Activated CD4-positive, alpha-beta T cell treated with anti-CD3 and anti-CD28 coated beads, Interleukin-2, amount 10 ng/mL, durations not matched to agents 7 days and 5 days (primary cell): ENCODE measurements around the gene C15orf61. TPM values are rescaled to one million over a fixed set of nuclear protein-coding genes. Genes with fewer than 3 reads are reported as not detected.

ENCODE experiments used
- CTCF ChIA-PET: fragments of 350-600 bp; sonication (Branson Sonifier 250); formaldehyde crosslinking; loops from one replicate; lab custom pipeline; 2021; ENCODE audit warnings: antibody characterized with exemption; lab: Charles Lee
- POLR2A ChIA-PET: fragments of 350-600 bp; sonication (Branson Sonifier 250); formaldehyde crosslinking; loops from one replicate; lab custom pipeline; 2021; ENCODE audit warnings: antibody characterized with exemption; lab: Charles Lee
- DNase-seq: peaks from one replicate; pipeline ENCODE4 v3.0.0-alpha.2; 2020
- H3K27ac Mint-ChIP-seq: one replicate; pipeline ENCODE4 v1.8.0; 2021; ENCODE audit warnings: mild to moderate bottlenecking, moderate library complexity, mixed read lengths
- H3K27me3 Mint-ChIP-seq: one replicate; pipeline ENCODE4 v1.8.0; 2021; ENCODE audit warnings: mixed read lengths
- H3K36me3 Mint-ChIP-seq: one replicate; pipeline ENCODE4 v1.8.0; 2021; ENCODE audit warnings: low read depth, mixed read lengths
- H3K4me1 Mint-ChIP-seq: one replicate; pipeline ENCODE4 v1.8.0; 2021; ENCODE audit warnings: mixed read lengths
- H3K4me3 Mint-ChIP-seq: one replicate; pipeline ENCODE4 v1.8.0; 2021; ENCODE audit warnings: mild to moderate bottlenecking, moderate library complexity, mixed read lengths
- H3K9me3 Mint-ChIP-seq: one replicate; pipeline ENCODE4 v1.8.0; 2021; ENCODE audit warnings: mixed read lengths
- total RNA-seq, 2 experiments: library from RNA; stranded (reverse); gene quantifications; one replicate each; pipeline ENCODE4 v1.2.3, GENCODE V29; 2021

Gene C15orf61
- total RNA-seq, 2 experiments from 2014 or later, result 4.2 TPM

DNA sequence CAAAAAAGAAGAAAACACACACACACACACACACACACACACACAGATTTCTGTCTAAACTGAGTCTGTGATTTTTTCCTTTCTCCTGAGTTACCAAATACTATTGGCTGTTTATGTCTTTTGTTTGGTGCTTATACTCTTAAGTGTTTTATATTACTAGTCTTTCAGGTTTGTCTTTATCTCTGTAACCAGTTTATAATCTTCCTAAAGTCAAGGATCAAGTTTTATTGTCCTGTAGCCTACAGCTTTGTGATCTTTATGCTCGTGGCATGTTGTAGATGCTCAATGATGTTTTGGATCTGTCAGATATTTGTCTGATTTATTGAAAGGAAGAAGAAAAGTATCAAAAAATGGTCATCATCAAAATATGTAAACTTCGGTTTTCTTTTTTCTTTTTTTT is 26.1 kb downstream of the C15orf61 start:
- Mint-ChIP-seq H3K4me3 (no peak overlapping the region), H3K9me3 (no peaks in the 10 kb centered on the region), H3K27ac (no peak overlapping the region), H3K27me3 (no peaks in the 10 kb centered on the region), H3K36me3 (peaks cover 14% of the 10 kb centered on the region), H3K4me1 (peaks cover 39% of the 10 kb centered on the region)
- CTCF ChIA-PET, result interaction anchor here (1.4 kb wide), 1 partner anchor 10 kb away, joined by 5 read pairs; no protein-coding TSS in a partner anchor
- POLR2A ChIA-PET, result no interaction called here
- no peak for DNase-seq

DNA sequence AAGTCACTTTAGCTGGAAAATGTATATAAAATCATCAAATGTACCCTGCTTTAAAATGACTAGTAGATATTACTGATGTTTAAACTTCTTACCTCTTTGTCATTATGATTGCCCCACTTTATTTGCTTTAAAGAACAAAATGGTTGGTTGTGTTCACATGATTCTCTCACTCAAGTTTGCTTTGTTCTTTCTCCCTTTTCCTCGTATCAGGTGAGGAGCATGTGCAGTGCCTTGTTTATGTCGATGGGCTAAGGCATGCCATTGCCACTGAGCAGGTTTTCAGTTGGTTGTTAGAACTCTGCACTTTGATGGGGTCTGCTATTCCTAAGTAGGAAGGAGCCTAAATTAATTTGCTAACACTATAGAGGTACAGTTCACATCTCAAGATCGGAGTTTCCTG is 26.9 kb downstream of the C15orf61 start:
- CTCF ChIA-PET, result no interaction called here
- no peak overlapping the region for H3K4me3 Mint-ChIP-seq

DNA sequence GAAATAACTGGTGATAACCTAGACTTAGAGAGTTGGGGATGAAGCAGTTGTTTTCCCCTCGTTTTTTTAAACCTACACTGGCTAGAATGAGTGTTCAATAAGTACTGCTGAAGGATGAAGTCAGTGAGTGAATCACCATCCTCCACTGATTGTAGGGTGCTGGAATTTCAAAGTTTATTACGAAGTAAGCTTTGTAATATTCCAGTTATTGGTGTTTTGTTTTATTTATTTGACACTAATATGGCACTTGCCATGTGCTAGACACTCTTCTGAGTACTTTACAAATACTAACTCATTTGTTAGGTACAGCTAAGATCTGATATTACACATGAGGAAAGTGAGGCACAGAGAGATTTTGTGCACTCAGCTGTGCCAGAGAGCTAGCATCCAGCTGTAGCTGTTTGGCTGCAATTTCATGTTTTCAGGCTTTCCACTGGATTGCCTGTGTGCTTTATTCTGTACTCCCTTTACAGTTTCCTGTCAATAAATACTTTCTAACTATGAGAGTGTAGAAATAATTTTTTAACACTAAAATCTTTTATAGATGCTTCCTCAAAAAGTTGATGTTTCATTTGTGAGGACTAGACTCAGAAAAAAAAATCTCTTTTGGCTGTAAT is 27.4 kb downstream of the C15orf61 start:
- Mint-ChIP-seq H3K4me1 (peaks cover 36% of the 10 kb centered on the region), H3K9me3 (no peaks in the 10 kb centered on the region), H3K4me3 (no peak overlapping the region), H3K36me3 (peaks cover 14% of the 10 kb centered on the region), H3K27me3 (no peaks in the 10 kb centered on the region), H3K27ac (no peak overlapping the region)
- no peak for DNase-seq
- POLR2A ChIA-PET, result no interaction called here
- CTCF ChIA-PET, result no interaction called here

More for the DNA sequence above, 26.9 kb downstream of the C15orf61 start:
- H3K27me3 Mint-ChIP-seq, result no peaks in the 10 kb centered on the region
- H3K9me3 Mint-ChIP-seq, result no peaks in the 10 kb centered on the region
- H3K36me3 Mint-ChIP-seq, result peaks cover 14% of the 10 kb centered on the region
- no peak overlapping the region for H3K27ac Mint-ChIP-seq
- no peak for DNase-seq
- POLR2A ChIA-PET, result no interaction called here
- H3K4me1 Mint-ChIP-seq, result peaks cover 39% of the 10 kb centered on the region

DNA sequence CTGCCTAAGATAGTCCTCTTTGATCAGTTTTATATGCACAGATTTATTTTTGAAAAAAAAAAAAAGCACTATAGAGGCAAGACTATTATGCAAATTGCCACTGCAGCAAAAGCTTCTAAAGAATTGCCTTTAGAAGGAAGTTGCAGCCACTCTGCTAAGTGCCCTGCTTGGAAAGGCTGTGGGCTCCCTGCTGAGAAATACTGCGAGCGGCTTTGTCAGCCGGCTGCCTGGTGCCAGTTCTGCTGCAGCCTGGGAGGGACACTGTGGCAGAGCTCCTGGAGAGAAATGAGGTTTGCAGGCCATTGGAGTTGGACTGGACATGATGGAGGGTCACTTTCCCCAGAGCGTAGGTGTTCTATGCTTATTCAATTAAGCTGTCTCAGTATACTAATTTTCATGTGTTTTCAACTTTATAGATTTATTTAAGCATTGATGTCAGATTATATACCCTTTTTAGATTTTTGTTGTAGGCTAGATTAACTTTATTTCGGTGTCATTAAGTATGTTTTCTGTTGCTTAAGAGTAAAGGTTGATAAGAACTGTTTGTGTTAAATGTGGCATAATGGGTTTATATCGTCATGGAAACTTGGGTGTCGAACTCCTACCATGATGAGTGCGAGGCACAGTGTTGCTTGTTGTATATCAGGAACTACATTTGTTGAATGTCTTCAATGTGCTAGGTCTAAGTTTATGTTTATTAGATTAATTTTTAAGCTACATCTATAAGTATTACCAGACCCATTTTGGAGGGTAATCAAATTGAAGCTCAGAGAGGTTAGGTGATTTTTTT is 28.1 kb downstream of the C15orf61 start:
- ChIA-PET POLR2A (interaction anchor here (0.5 kb wide), 1 partner anchor 683 kb away, joined by 4 read pairs; no protein-coding TSS in a partner anchor), CTCF (interaction anchor here (1.6 kb wide), 1 partner anchor 12 kb away, joined by 3 read pairs; no protein-coding TSS in a partner anchor)
- H3K27ac Mint-ChIP-seq, result no peak overlapping the region
- peaks cover 14% of the 10 kb centered on the region for H3K36me3 Mint-ChIP-seq
- peaks cover 29% of the 10 kb centered on the region for H3K4me1 Mint-ChIP-seq
- DNase-seq, result no peak
- no peaks in the 10 kb centered on the region for H3K27me3 Mint-ChIP-seq
- no peaks in the 10 kb centered on the region for H3K9me3 Mint-ChIP-seq
- no peak overlapping the region for H3K4me3 Mint-ChIP-seq

DNA sequence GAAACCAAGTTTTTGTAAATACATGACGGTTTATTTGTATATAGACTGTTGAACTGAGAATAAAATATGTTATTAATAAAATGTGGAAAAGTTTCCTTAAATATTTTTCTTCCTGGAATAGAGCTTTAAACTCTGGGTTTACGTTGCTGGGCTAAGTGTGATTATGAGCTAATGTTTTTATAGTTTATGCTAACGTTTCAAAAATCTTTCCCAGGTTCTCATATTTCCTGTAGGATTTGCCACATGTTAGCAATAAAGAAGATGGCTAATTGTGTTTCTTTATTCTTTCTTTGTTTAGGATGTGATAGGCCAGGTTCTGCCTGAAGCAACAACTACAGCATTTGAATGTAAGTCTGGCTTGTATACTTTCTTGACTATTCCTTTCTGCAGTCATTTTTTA is 28.8 kb downstream of the C15orf61 start:
- ChIA-PET CTCF (interaction anchor here (0.8 to 1.6 kb wide), 2 partner anchors 11 to 610 kb away, joined by 3 to 4 read pairs; no protein-coding TSS in a partner anchor), POLR2A (interaction anchor here (0.5 kb wide), 1 partner anchor 682 kb away, joined by 4 read pairs; no protein-coding TSS in a partner anchor)
- H3K9me3 Mint-ChIP-seq, result no peaks in the 10 kb centered on the region
- H3K27ac Mint-ChIP-seq, result no peak overlapping the region
- no peaks in the 10 kb centered on the region for H3K27me3 Mint-ChIP-seq
- no peak for DNase-seq
- no peak overlapping the region for H3K4me3 Mint-ChIP-seq
- peaks cover 22% of the 10 kb centered on the region for H3K4me1 Mint-ChIP-seq
- H3K36me3 Mint-ChIP-seq, result peaks cover 15% of the 10 kb centered on the region

DNA sequence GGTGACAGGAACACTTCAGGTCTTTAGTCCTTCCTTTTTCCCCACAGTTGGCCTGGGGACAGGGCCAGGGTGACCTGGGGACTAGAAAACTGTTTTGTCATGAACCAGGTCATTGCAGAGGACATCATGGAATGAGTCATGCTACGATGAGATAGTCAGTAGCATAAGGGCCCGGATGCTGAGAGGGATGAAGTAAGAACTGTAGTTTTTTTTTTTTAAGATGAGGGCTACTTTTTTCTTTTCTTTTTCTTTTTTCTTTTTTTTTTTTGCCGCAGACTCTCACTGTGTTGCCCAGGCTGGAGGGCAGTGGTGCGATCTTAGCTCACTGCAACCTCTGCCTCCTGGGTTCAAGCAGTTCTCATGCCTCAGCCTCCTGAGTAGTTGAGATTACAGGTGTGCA is 29.6 kb downstream of the C15orf61 start:
- ChIA-PET POLR2A (no interaction called here), CTCF (interaction anchor here (0.6 to 1.6 kb wide), 3 partner anchors 10 to 611 kb away, joined by 3 to 4 read pairs (median 3); no protein-coding TSS in a partner anchor)
- DNase-seq, result no peak
- H3K27ac Mint-ChIP-seq, result no peak overlapping the region
- H3K9me3 Mint-ChIP-seq, result no peaks in the 10 kb centered on the region
- no peaks in the 10 kb centered on the region for H3K27me3 Mint-ChIP-seq
- peaks cover 15% of the 10 kb centered on the region for H3K36me3 Mint-ChIP-seq
- no peak overlapping the region for H3K4me3 Mint-ChIP-seq
- H3K4me1 Mint-ChIP-seq, result peaks cover 14% of the 10 kb centered on the region

DNA sequence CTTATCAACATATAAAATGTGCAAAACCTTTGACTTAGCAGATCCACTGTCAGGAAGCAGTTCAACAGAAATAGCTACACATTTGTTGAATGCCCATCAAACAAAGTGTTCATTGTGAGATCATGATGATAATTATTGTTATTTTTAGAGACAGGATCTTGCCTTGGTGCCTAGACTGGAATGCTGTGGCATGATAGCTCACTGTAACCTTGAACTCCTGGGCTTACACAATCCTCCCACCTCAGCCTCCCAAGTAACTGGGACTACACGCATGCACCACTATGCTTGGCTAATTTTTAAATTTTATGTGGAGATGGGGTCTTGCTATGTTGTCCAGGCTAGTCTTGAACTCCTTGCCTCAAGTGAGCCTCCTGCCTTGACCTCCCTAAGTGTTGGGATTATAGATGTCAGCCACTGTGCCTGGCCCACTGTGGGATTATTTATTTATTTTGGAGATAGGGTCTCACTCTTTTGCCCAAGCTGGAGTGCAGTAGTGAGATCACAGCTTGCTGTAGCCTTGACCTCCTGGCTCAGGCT is 30.3 kb downstream of the C15orf61 start:
- Mint-ChIP-seq H3K4me3 (no peak overlapping the region), H3K27ac (no peak overlapping the region), H3K36me3 (peaks cover 12% of the 10 kb centered on the region), H3K4me1 (peaks cover 9% of the 10 kb centered on the region), H3K27me3 (no peaks in the 10 kb centered on the region), H3K9me3 (no peaks in the 10 kb centered on the region)
- no peak for DNase-seq
- ChIA-PET CTCF (interaction anchor here (1.3 kb wide), 1 partner anchor 21 kb away, joined by 3 read pairs; no protein-coding TSS in a partner anchor), POLR2A (no interaction called here)

DNA sequence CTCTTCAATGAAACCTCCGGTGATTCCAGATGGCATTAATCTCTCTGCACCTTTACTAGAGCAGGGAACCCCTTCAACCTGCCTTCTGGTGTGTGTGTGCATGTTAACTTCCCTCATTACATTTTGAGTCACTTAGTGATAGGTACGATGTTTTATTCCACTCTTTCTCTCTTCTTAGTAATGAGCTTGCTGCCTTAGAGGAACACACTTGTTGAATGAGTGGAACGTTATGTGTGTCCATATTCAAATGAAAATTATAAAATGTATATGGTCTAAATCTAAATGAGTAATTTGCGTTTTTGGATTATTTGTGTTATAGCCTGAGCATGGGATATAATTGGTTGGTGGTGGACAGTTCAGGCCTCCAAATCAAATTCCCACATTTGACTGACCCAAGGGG is 33.6 kb downstream of the C15orf61 start:
- DNase-seq, result no peak
- no peak overlapping the region for H3K27ac Mint-ChIP-seq
- peaks cover 4% of the 10 kb centered on the region for H3K9me3 Mint-ChIP-seq
- H3K4me1 Mint-ChIP-seq, result peaks cover 3% of the 10 kb centered on the region
- ChIA-PET POLR2A (no interaction called here), CTCF (no interaction called here)
- H3K4me3 Mint-ChIP-seq, result no peak overlapping the region
- H3K36me3 Mint-ChIP-seq, result peaks cover 41% of the 10 kb centered on the region
- H3K27me3 Mint-ChIP-seq, result no peaks in the 10 kb centered on the region

DNA sequence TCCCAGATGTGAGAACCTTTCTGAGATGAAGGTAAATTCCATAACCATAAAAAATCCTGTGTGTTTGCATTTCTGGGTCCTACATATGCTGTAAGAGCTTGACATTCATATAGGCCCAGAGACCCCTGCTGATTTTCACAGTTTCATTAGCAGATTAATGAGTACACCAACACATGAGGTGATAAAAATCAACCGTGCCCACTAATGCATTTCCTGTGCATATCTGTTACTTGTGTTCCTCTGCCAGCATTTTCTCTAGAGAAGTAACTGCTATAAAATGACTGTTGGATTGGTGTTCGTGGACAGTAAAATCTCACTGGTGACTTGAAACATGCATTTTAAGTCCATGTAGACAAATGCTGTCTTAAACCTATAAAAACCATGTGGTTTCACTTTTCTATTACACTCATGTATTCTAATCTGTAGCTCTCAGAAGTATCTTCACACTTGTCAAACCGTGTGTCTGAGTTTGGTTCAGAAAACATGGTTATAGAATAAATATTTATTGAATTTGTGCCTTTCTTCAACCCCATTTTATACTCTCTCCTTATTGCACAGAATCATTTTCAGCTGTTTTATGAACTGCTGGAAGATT is 36.1 kb downstream of the C15orf61 start:
- Mint-ChIP-seq H3K4me1 (peaks cover 3% of the 10 kb centered on the region), H3K9me3 (peaks cover 4% of the 10 kb centered on the region), H3K4me3 (no peak overlapping the region), H3K27me3 (no peaks in the 10 kb centered on the region), H3K27ac (no peak overlapping the region), H3K36me3 (peaks cover 40% of the 10 kb centered on the region)
- DNase-seq, result no peak
- POLR2A ChIA-PET, result interaction anchor here (0.6 kb wide), 1 partner anchor 85 kb away, joined by 3 read pairs; no protein-coding TSS in a partner anchor
- CTCF ChIA-PET, result interaction anchor here (0.7 to 1.1 kb wide), 2 partner anchors 11 to 24 kb away, joined by 4 to 5 read pairs; no protein-coding TSS in a partner anchor

DNA sequence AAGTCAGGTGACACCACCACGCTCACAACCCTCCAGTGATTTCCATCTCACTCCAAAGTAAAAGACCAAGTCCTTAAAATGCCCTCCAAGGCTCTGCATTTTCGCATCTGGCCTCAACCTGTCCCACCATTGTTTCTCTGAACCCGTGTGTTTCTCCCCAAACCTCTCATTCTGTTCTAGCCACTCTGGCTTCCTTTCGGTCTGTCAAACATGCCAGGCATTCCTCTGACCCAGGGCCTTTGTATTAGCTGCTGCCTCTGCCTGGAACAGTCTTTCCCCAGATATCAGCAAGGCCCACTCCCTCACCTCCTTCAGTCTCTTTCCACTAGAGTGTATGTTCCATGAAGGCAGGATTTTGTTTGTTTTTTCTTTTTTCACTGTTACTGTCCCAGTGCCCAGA is 37.6 kb downstream of the C15orf61 start:
- DNase-seq, result no peak
- no peak overlapping the region for H3K27ac Mint-ChIP-seq
- no peaks in the 10 kb centered on the region for H3K27me3 Mint-ChIP-seq
- H3K4me1 Mint-ChIP-seq, result peaks cover 3% of the 10 kb centered on the region
- CTCF ChIA-PET, result no interaction called here
- peaks cover 40% of the 10 kb centered on the region for H3K36me3 Mint-ChIP-seq
- POLR2A ChIA-PET, result no interaction called here
- no peak overlapping the region for H3K4me3 Mint-ChIP-seq
- peaks cover 4% of the 10 kb centered on the region for H3K9me3 Mint-ChIP-seq

DNA sequence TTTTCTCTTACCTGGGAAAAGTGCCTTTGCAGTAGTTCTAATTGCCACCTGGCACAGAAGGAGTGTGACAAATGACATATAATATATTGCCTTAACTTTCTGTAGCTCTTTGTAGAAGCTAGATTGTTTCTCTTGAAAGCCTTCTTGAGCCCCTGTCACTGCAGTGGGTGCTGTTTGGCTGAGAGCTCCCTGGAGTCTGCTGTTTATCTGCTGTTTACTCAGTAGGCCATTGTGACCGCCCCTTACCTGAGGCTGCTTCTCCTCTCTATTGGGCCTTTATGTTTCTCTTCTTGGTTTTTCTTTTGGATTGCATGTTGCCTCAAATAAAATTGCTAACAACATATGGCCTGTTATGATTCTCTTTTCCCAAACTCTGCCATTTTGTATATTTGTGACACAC is 38.2 kb downstream of the C15orf61 start:
- DNase-seq, result no peak
- Mint-ChIP-seq H3K36me3 (peaks cover 45% of the 10 kb centered on the region), H3K9me3 (peaks cover 4% of the 10 kb centered on the region), H3K4me1 (peaks cover 6% of the 10 kb centered on the region), H3K27ac (no peak overlapping the region), H3K4me3 (no peak overlapping the region), H3K27me3 (no peaks in the 10 kb centered on the region)
- ChIA-PET POLR2A (no interaction called here), CTCF (no interaction called here)

DNA sequence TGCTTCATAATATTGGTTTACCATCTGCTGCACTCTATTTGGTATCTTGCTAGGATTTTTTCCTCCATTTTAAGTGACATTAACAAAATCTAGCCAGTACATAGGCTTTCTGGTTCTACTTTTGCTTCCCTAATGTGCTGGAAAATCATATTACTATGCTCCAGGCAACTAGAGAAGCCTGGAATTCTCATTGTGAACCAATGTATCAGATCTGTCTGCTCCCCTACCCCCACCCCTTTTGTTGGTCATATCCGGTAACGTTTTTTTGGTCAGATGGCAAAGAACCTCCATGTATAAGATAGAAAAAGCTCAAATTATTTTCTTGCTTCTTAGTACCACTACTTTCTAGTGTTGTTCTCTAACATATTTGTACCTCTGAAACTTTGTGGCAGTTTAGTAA is 38.6 kb downstream of the C15orf61 start:
- H3K9me3 Mint-ChIP-seq, result peaks cover 4% of the 10 kb centered on the region
- POLR2A ChIA-PET, result no interaction called here
- no peak for DNase-seq

More for the DNA sequence above, 38.6 kb downstream of the C15orf61 start:
- no peaks in the 10 kb centered on the region for H3K27me3 Mint-ChIP-seq
- CTCF ChIA-PET, result no interaction called here
- no peak overlapping the region for H3K4me3 Mint-ChIP-seq
- peaks cover 47% of the 10 kb centered on the region for H3K36me3 Mint-ChIP-seq
- no peak overlapping the region for H3K27ac Mint-ChIP-seq
- H3K4me1 Mint-ChIP-seq, result peaks cover 10% of the 10 kb centered on the region
